GF-D8 (cell line): ENCODE measurements around the gene KDM4C.
A peak's percentile ranks its signal among the peaks of the same experiment; 100 is the strongest.
"Not testable (repeated sequence)": the region's sequence is repeated elsewhere in the genome, so short reads cannot be mapped to it uniquely, and the experiment has no call there.

Experiments used
- DNase-seq: peaks from one replicate; lab custom pipeline; 2025; lab: John Stamatoyannopoulos, UW

KDM4C gene

DNA sequence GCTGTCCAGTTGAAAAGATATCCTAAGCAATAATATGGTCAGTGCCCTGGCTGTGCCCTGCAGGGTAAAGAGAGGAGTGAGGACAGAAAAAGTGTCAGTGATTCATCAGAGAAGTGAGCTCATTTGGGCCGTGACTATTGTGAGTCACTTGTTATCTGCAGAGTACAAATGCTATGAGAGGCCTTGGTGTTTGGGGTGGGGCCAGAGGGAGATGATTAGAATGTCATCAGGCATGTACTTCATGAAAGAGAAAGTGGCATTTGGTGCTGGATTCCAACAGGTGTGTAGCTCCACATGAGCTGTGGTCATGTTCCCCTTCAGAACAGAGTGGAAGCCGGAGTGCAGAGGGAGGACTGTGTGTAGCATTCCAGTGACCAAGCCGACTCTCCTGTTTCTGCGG is 174.1 kb downstream of the KDM4C start:
- no peak for DNase-seq

DNA sequence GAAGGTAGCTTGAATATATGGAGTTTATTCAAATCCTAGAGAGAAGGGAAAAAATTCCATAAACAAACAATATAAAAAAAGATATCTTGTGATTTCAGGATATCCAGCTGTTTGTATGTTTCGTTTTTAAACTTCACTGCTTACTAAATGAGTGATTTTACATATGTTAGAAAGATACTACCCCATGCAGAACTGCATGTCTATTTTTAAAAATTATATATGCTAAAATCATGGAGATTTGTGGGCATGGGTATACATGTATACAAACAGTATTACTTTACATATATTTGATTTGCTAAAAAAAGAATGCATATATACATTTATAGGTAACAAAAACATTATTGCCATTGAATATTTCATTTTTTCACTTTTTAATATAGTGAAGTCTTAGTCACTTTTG is 178.3 kb downstream of the KDM4C start:
- DNase-seq: no peak

DNA sequence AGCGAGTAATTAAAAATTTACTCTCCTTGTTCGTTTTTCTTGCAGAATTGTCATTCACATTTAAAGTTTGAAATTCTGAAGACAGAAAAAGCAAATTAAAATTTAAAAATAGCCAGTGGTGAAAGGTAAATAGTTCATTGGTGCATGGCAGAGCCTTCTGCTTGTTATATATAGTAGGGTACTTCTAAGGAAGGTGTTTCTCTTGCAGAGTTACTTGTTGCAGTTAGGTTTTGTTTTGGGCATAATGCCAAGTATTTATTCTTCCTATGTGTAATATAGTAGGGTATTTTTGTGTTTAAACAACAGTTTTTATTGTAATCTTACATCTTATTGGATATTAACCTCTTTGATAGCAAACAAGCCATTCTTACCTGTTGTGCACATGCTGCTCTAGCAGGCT is 179.4 kb downstream of the KDM4C start:
- no peak for DNase-seq

DNA sequence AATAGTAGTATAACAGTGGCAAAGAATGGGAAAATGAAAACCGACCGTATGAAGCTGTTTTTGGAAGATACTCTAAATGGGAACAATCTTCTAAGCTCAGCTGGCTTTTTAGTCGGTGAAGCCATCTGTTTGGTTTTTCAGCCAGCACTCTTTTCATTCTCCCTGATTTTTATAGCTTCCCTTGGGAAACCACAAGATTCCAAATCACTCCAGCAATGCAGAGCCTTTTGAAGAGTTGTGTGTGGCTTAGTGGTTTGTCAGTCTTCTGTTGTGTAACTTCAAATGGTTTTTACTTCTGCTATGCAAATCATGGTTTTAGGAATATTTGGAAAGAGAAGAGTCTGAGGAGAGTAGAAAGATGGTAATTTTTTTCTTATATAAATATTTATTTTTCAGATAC is 180.7 kb downstream of the KDM4C start:
- DNase-seq: peak; percentile 45

DNA sequence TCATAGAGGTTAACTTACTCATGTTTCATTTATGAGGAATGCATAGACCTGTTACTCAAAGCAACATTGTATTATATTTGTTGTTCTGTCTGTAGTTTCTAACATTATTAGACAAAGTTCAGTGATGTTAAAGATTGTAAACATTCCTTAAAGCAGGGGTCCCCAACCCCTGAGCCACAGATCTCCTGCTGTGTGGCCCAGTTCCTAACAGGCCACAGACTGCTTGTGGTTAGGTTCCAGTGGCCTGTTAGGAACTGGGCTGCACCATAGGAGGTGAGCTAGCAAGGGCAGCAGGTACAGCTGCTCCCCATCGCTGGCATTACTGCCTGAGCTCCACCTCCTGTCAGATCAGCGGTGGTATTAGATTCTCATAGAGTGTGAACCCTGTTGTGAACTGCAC is 181.1 kb downstream of the KDM4C start:
- DNase-seq: no peak

DNA sequence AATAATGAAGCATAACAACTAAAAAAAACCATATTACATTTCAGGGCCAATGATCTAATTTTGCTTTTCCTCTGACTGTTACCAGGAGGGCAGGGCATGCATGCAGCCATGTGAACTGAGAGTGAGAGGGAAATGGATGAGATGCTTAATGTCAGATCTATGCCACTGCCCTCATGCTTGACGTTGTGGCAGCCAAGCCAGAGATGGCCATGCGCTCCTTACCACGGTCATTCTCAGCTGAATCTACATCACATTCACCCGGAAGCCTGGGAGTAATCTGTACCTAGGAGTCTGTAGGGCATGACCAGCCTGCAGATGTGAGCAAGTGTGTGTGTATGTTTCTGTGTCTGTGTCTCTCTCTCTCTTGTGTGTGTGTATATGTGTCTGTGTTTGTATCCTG is 183.7 kb downstream of the KDM4C start:
- no peak for DNase-seq

DNA sequence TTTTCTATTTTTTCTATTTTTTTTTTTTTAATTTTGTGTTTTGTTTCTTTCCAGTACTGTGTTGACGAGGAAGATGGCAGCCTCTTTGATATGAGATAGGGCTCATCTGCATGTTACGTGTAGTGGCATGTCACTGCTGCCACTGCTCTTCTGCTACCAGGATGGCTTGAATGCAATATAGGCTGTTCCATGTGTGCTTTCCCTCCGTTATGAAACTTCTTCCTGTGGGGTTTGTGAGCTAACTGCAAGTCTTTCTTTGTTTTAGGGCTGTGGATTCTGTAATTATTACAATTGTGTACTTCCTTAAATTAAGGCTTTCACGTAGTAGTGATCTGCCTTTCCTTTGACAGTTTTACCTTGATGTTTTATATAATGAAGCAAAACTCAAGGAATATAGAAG is 184.6 kb downstream of the KDM4C start:
- peak; percentile 23 for DNase-seq

DNA sequence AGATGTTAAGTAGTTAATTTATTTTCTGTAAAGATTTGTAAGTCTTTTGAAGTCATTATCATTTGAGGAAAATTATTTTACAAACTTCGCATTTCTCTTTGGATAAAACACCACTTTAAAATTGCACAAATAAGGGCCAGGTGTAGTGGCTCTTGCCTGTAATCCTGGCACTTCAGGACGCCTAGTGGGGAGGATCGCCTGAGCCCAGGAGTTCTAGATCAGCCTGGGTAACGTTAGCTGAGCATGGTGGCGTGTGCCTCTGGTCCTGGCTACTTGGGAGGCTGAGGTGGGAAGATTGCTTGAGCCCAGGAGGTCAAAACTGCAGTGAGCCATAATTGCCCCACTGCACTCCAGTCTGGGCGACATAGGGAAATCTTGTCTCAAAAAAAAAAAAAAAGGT is 185.5 kb downstream of the KDM4C start:
- DNase-seq: no peak

DNA sequence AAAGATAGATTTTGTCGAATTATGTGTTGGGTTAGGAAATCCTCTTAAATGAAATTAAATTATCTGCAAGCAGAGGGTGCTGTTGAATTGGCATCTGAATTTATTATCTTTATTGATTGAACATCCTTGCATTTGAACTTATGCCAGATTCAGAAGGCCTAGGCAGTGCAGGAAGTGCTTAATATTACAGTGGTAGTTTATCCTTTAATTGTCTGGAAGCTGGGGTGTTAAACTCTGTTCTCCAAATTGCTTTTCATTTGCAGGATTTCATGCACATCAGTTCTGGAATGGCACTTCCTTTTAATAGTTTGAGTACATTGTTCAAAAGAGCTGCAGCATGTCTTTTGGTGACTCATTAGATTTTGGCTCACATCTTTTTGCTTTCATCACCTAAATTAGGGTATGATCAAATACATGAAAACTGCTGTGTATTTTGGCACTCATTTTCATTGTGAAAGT is 186.3 kb downstream of the KDM4C start:
- no peak for DNase-seq

DNA sequence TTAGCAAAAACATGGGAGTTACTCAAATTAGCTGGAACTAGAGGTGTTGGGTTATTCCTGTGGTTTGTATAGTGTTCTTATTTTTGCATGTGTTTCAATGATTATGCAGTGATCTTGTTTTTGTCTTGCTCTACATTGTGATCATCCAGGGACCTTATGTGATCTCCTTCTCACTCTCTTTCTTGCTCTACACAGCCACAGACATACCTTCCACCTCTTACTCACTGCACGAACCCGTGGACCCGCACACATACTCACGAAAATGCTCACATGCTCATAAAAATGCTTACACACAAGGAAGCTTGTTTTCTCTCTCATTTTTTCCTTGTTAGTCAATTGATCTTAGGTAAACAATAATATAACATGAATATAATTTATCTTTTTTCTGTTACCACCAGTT is 187.1 kb downstream of the KDM4C start:
- no peak for DNase-seq

DNA sequence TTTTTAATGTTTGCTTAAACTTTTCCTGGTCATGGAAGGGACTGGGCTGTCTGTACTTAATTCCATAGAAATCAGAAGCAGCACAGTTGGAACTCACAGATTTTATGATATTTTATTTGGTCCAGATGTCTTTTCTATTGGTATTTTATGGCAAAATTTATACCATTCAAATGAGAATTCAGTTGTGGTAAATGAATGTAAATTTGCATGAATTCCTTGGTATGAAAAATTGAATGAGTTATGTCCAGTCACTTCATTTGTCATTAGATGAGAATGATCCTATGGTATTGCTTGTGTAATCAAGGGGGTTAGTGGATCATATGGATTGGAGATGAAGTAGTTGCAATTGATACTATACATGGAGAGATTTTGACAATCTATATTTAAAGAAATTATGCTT is 188.0 kb downstream of the KDM4C start:
- DNase-seq: no peak

DNA sequence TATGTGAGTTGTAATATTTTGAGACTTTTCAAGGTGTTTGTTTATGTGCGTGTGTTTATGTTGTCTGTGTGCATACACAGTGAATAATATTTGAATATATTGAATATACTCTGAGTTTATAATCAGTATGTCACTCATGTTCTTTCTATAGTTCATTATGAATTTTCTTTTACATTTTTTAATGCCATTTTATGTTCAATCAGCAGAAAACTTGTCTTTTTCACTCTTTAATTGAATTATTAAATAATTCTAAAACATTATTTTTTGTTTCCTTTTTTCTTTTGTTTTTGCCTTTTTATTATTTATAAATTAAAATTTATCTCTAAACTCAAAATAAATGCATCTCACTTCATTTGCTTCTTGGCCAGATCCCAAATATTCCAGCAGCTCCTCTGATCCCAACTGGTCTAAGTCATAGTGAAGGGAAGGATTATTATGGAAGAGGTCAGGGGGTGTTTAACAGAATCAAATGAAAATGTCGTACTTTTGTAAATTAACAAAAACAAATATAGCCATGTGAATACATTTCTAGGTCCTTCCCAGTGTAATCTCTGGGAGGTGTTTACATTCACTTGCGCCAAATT is 188.9 kb downstream of the KDM4C start:
- no peak for DNase-seq

DNA sequence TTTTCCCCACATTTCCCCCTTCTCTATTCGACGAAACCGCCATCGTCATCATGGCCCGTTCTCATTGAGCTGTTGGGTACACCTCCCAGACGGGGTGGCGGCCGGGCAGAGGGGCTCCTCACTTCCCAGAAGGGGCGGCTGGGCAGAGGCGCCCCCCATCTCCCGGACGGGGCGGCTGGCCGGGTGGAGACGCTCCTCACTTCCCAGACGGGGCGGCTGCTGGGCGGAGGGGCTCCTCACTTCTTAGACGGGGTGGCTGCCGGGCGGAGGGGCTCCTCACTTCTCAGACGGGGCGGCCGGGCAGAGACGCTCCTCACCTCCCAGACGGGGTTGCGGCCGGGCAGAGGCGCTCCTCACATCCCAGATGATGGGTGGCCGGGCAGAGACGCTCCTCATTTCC is 191.1 kb downstream of the KDM4C start:
- not testable (repeated sequence) for DNase-seq

DNA sequence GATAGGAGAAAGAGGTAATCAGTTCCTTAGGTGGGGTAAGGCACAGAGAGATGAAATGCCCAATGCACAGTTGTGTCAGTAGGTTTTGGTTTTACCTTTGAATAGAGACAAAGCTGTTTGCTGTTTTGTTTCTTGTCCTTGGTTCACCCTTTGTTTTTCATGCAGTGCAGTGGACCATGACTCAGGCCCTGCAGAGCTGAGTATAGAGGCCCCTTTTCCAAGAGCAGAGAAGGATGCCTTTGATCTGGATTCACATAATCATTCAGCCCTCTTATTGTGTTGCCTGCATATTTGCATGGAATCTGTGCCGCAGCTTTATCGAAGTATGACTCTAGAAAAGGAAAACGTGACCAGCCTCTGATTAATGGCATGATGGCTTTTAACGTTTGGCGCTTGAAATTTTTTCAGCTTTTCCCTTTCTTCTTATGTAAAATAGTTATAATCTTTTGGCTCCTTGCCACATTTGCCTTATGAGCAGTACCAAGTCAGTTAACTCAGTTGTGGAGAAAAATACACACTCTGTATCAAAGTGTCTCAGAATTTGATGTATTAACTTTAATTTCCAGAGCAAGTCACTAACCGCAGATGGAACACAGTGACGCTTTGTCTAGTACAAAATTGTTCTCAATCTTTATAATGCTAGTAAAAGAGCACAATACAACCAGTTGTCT is 197.6 kb downstream of the KDM4C start:
- no peak for DNase-seq

DNA sequence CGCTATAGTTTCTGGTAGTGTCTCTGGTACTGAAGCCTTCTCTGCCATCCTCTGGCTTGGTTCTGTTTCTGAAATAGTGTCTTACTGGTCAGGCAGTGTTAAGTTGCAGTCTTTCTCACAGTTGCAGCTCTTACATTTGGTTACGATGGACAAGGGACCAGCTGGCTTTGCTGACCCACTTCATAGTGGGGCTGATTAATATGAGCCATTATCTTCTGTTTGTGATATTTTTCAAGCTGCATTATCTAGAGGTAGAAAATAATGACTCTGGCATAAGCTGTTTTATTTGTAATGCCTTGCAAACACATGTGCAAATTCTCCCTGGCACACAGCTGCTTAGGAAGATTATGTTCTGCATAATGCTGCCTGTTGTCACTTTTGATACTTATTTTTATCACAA is 199.1 kb downstream of the KDM4C start:
- no peak for DNase-seq

DNA sequence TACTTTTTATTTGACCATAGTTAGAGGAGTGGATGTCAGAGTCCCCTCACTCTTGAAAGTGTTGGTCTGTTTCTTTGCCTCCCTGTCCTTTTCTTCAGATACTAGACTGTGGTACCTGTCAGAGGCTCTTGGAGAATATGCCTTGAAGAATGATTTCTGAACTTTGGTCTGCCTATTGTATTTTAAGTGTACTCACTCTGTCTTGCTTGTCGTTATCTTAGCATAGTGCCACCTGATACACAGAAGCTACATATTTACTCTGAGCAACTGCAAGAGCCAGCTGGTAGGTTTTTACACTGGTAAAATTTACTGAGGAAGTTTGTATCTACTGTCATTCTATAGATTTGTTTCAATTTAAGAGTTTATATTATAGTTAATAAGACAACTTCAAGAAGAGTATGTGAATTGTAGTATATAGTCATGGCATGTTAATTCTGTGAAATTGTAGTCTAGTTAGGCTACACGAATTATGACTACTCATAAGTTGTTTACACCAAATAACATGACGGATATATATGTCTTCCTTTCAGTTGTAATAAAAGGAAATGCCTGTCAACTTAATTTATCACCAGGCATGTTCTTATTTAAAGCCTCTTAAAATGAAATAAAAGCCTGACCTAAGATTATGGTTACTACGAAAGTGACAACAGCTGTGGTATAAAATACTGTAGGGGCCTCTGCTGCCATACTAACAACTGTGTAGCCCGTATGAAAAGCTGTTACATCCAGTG is 201.7 kb downstream of the KDM4C start:
- DNase-seq: no peak

DNA sequence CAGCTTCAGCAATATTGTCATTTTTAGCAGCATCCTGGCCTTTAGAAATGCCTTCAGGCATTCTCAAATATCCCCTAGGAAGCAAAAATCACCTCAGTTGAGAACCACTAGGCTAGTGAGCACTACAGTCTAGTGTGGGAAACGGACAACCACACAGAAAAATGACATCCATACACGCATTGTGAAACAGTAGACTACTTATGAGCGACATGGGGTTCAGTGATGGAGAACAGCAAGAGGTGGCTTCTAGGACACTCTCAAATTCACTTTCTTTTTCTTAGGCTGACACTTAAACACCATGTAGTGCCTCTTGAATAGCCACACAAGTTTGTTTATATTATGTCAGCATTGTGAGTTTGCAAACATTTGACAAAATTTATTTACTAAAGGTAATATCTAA is 203.0 kb downstream of the KDM4C start:
- no peak for DNase-seq

DNA sequence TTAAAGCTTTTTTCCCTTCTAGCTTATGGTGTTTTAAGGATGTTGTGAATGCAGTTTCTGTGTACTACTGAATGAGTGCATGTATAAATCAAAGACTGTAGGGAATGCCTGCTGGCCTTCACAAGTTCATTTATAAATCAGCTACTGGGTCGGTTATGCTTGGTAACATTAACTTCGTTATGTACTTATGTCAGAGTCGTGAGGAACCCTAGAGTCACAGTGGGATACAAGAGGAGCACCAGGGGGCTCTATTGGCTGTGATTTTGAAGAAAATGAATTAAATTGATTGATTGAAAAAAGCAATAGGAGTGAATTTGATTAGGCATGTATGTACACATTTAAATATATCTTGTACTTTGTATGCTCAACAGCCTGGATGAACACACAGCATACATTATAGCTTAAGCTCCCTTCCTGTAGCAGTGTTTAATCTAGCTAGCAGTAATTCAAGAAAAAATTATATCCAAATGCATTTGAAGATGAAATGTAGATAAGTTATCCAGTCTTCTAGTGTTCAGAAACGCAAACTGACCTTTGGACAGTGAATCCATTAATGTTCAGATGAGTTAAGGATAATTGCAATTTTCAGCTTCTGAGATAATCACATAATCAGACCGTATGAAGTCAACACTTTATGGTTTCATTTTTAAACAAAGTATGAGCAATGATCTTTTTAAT is 204.2 kb downstream of the KDM4C start:
- DNase-seq: no peak

DNA sequence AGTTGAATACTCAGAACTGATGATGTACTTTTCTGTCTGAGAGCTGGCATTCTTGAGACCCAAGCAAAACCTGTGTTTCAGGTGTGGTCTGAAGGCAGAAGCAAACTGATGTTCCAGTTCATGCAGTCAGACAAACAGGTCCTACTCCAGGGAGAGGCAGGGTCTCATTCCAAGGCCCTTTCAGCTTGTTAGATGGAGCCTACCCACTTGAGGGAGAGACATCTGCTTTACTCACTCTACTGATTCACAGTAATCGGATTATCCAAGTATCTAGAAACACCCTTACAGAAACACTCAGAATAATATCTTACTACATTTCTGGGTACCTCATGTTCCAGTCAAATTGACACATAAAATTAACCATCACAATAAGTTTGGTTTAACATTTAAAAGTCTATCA is 207.8 kb downstream of the KDM4C start:
- no peak for DNase-seq

DNA sequence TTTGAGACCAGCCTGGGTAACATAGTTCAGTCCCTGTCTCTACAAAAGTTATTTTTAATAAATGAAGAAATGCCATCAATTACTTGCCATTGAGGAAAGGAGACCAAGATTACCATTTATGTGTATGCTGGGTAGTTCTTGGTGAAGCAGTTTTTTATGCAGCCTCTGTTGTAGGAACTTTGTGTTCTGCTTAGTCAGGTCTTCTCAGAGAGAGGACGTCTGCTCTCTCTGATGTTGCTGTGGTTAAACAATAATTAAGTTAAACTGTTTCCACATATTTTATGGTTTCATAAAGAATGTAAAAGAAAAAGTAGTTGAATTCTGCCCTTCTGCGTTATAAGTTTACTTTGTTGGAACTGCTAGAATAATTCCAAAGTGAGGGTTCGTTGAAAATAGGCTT is 210.5 kb downstream of the KDM4C start:
- no peak for DNase-seq

DNA sequence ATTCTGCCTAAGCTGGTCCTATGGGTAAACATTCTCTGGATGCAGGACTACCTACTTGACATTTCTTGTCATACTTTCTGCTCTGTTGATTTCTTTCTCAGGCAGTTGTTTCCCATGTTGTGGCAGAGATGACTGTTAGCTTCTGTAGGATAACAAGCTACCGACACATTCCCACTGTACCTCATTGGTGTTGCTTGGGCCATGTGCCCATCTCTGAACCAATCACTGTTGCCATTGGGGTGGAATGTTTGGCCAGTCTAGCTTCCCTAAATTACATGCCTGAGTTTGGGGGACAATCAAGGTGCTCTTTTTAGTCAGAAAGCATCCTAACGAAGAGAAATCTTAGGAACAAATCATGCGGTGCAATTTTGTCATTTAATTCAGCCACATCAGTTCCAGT is 212.0 kb downstream of the KDM4C start:
- no peak for DNase-seq

DNA sequence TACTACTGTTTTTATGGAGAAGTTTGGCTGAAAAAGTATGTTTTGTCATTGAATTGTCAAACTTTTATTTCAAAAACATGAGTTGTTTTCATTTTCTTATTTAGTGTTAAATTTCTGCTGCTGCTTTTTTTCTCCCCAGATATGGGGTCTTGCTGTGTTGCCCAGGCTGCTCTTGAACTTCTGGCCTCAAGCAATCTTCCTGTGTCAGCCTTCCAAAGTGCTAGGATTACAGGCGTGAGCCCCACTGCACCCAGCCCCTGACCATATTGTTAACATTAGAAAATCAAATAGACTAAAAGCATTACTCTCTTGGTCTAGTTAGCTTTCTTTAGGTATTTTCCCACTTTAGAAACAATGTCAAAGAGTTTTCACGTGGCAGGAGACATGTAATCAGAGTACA is 215.3 kb downstream of the KDM4C start:
- no peak for DNase-seq

DNA sequence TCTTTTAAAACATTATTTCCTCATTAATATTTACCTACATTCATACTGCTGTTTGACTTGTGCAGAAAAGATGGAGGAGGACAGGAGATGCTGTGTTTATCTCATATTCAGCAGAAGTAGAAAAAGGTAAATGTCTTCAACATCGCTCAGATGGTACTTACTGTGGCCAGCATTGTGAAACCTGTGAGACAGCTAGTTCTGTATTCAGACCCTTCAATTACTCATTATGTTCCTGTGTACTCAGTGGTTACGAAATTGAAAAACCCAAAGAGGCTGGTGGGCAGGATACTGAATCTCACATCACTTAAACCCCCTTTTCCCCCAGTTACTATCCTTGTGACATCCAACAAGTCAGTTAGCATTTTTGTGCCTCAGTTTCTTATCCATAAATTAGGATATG is 216.0 kb downstream of the KDM4C start:
- DNase-seq: no peak
